GM18520 (cell line): ENCODE measurements around the gene NSMCE4A.
A peak's percentile ranks its signal among the peaks of the same experiment; 100 is the strongest.
"Not testable (repeated sequence)": the region's sequence is repeated elsewhere in the genome, so short reads cannot be mapped to it uniquely, and the experiment has no call there.

Experiments
- ATAC-seq: cut with Tn5 transposase; IDR thresholded peaks from one replicate; pipeline ENCODE4 v1.9.1; 2021; ENCODE audit not compliant: unreplicated experiment

The NSMCE4A gene, protein sequence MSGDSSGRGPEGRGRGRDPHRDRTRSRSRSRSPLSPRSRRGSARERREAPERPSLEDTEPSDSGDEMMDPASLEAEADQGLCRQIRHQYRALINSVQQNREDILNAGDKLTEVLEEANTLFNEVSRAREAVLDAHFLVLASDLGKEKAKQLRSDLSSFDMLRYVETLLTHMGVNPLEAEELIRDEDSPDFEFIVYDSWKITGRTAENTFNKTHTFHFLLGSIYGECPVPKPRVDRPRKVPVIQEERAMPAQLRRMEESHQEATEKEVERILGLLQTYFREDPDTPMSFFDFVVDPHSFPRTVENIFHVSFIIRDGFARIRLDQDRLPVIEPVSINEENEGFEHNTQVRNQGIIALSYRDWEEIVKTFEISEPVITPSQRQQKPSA

GRCh38 chr10:121974535-121975294 is at the start of gene NSMCE4A:
Gene NSMCE4A, minus strand, starts transcription at chr10:121975217. Its CDS starts 52 bp downstream, at chr10:121975165.
- peak; percentile 75 for ATAC-seq

DNA sequence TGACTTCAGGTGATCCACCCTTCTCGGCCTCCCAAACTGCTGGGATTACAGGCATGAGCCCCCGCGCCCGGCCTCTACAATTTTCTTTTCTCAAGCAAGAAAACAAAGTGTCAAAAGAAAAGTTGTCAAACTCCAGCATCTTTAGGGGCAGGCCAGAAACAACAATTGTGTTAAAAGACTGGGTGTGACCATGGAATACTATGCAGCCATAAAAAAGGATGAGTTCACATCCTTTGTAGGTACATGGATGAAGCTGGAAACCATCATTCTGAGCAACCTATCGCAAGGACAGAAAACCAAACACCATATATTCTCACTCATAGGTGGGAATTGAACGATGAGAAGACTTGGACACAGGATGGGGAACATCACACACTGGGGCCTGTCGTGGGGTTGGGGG is 48.2 kb upstream of the NSMCE4A start:
- not testable (repeated sequence) for ATAC-seq

- ATAC-seq, result no peak
Observed at GRCh38 chr10:122022276-122022675, 47.3 kb upstream of the NSMCE4A start.

DNA sequence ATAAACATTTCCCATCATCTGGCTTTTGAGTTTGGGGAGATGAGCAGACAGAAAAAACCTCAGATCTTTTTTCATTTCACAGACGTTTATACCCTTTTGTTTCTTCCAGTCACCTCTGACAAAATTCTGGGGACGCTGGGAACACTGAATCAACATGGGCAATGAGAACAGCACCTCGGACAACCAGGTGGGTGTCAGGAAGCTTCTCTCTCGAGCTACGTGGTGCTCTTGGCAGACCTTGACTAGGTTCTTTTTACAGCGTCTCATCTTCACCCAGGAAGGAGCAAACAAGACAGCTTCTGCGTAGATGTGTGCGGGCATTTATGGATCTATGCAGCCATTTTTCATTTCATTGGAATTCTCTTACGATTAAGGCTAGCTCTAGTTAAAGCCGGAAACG is 46.8 kb upstream of the NSMCE4A start:
- no peak for ATAC-seq

DNA sequence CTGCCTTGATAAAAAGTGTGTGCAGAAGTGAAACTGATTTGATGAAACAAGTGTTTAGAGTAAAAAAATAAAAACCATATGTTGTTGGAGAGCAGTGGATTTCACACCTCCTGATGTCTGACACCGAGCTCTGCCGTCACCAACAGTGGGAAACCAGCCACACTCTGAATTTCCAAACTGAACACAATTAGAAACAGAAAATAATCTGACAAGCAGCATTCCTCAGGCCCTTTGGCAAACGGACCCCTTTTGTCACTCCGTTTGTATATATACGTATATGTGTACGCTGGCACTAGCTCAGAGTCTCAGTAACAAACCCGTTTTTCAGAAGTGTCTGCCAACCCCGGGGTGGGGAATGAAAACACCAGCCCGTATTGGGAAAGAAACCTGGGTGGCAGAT is 46.4 kb upstream of the NSMCE4A start:
- no peak for ATAC-seq

GRCh38 chr10:122020226-122020625 is 45.2 kb upstream of the NSMCE4A start:
- ATAC-seq, result no peak

DNA sequence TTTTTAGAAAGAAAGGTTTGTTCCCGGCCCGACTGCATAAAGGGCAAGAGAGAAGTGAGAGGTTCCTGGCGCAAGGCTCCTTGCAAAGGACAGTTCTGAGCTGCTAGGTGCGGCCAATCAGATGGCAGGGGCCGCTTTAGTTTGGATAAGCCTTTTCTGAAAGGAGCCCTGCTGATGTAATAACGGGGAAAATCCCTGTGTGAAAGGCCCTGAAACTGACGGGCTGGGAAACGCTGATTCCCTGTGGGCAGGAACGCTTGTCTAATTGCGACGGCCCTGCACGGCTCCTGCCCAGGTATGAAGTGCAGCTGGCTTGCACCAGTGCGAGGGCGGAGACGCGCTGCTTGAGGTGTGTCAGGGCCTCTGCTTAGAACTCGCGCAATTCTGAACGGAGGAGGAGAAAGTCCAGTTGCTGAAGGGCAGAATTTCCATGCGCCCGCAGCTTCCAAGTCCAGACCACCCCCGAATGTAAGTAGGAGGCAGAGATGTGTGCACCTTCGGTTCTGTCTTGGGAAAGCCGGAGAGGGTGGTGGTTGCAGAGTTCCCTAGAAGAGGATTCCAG is 44.5 kb upstream of the NSMCE4A start:
- no peak for ATAC-seq

DNA sequence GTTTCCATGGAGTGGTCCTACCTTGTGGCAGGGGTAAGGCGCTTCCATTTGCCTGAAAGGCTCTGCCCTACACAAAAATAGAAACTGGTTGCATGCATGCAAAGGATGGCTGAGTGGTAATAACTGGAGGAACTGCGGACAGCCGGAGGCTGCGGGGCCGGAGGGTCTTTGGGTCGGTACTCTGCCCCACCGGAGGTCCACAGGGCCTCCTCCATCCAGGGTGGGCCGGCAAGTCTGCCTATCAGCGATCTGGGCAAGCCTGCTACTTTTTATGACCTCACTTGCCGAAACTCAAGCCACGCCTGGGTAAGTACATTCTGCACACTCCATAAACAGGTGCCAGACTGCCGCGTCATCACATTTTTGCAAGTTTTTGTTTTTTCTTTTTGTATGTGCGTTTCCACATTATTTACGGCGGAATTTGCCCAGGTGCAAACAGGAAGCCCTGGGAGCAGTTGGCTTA is 44.0 kb upstream of the NSMCE4A start:
- no peak for ATAC-seq

GRCh38 chr10:122018491-122018890 is 43.5 kb upstream of the NSMCE4A start:
- ATAC-seq, result no peak

DNA sequence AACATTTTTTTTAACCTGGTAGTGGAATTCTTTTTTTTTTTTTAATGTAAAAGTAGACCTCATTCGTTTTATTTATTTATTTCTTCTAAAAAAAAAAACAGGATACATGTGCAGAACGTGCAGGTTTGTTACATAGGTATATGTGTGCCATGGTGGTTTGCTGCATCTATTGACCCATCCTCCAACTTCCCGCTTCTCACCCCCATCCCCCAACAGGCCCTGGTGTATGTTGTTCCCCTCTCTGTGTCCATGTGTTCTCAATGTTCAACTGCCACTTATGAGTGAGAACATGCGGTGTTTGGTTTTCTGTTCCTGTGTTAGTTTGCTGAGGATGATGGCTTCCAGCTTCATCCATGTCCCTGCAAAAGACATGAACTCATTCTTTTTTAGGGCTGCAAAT is 42.9 kb upstream of the NSMCE4A start:
- ATAC-seq, result not testable (repeated sequence)

GRCh38 chr10:122014652-122015248 is 39.7 kb upstream of the NSMCE4A start:
- ATAC-seq, result no peak

DNA sequence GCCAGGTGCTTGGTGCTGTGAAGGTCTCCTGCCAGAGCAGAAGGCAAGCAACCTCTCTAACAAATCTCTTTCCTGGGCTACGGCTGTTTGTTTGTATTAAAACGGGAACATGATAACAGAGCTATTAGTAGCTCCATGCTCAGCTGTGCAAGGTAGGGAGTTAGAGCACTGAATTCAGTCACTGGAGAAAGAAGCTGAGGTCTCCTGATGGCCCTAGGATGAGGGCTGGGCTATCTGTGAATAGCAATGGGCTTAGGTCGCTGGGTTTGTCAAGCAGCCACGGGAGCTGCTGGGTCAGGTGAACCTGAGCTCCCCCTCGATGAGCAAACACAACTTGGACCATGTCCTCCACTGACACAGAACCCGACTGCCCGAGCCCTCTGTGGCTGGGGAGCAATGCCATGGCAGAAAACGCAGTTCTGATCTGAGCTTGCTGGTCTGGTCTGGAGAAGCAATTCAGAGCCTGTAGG is 38.3 kb upstream of the NSMCE4A start:
- ATAC-seq, result no peak

DNA sequence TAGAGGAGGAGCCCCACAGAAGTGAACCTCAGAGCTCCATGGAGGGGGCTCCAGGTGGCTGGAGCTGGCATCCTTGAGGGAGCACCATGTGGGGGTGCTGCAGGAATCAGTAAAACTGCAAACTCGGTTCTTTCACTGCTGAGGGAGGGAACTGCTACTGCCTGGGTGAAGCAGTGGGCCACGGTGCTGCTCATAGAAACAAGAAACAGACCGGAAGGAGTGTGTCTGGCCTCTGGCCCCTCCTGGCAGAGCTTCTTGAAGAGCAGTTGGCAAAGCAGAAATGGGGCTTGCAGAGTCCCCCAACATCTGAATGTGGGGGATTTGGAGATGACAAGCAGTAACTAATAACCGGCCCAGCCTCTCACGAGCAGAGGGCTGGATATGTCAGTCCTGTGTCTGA is 37.7 kb upstream of the NSMCE4A start:
- ATAC-seq, result no peak

DNA sequence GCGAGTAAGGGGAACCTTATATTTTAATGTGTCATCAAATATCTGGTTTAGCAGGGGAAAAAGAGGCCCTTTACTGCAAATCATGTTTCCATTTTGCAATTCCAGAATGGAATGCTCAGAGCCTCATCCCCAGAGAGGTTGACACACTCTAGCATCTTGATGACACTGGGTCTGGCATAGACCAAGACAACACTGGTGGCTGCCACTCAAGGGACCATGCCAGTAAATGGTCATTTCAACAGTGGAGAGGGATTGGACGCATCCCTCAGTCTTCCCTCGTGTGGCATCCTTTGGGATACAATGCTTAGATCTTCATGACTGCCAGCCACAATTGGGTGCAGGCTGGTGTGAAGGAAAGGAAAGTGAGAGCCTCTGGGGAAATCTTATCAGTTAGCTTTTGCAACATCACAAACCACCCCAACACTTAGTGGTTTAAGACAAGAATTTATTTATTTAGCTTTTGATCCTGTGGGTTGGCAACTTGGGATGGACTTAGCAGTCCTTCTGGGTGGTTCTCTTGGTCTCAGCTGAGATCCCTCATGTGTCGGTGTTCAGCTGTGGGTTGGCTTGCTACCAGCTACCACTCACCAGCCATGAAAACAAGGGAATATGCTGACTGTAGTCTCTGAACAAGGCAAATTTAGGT is 35.5 kb upstream of the NSMCE4A start:
- ATAC-seq, result no peak

DNA sequence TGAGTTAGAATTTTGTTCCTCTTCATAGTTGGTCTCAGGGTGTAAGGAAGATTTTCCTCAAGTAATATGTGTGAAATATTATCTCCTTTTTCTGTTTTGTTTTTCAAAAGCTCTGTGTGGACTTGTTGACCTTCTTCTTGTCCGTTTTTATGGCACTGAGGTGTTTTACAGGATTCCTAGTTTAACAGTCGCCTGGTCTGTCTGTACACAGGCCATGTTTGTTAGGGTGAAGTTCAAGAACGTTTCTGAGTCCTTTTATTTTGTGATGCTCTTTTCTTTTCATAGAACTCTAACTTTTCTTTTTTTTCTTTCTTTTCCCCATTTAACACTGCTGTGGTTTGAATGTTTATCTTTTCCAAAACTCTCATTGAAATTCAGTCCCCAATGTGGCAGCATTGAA is 32.4 kb upstream of the NSMCE4A start:
- ATAC-seq, result no peak

DNA sequence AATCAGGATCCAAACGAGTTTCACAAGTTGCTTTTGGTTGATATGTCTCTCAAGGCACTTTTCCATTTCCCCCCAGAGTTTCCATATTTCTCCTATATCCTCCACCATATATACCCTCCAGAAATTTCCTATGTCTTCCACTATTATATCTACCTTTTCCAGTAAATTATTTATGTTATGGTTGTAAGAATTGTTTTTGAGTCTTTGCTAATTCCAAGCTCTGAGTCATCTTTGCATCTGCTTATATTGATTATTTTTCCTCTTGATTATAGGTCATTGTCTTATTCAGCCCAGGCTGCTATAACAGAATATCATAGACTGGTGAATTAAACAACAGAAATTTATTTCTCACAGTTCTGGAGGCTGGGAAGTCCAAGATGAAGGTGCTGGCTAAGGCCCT is 26.7 kb upstream of the NSMCE4A start:
- no peak for ATAC-seq

- no peak for ATAC-seq
Observed at GRCh38 chr10:121999301-121999700, 24.3 kb upstream of the NSMCE4A start.

GRCh38 chr10:121998462-121998861 is 23.4 kb upstream of the NSMCE4A start:
- no peak for ATAC-seq

DNA sequence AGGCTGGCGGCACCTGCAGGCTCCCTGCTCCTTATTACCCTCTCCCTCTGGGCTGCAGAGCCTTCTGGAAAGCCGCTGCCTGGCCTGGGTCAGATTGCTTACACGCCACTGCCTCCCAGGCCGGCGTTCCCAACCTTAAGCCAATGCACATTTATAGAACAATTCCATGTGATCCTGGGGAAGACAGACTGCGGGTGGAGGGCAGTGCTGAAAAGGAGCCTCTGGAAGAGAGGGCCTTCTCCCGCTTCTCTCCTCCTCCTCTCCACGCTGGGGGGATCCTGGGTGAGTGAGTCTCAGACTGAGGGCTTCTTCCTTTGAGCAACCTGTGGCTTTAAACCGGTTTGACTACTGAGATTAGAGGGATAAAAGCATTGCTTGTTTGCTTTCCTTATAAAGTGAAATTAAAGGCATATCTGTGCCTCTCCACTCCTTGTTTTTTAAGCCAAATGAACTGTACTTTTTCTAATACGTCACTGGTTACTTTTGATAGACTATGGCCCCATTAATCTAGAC is 19.5 kb upstream of the NSMCE4A start:
- no peak for ATAC-seq

DNA sequence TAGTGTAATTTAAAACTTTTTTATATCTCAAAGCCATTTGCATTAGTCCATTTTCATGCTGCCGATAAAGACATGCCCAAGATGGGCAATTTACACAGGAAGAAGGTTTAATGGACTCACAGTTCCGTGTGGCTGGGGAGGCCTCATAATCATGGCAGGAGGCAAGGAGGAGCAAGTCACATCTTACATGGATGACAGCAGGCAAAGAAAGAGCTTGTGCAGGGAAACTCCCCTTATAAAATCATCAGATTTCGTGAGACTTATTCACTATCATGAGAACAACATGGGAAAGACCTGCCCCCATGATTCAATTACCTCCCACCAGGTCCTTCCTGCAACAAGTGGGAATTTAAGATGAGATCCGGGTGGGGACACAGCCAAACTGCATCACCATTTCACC is 16.7 kb upstream of the NSMCE4A start:
- not testable (repeated sequence) for ATAC-seq
